HG03520 (cell line): ENCODE data around the gene RANBP1.

Source experiments
- ATAC-seq: cut with Tn5 transposase; IDR thresholded peaks from one replicate; pipeline ENCODE4 v1.9.1; 2021; ENCODE audit warnings: mild to moderate bottlenecking, moderate library complexity; ENCODE audit not compliant: unreplicated experiment

Gene RANBP1

DNA sequence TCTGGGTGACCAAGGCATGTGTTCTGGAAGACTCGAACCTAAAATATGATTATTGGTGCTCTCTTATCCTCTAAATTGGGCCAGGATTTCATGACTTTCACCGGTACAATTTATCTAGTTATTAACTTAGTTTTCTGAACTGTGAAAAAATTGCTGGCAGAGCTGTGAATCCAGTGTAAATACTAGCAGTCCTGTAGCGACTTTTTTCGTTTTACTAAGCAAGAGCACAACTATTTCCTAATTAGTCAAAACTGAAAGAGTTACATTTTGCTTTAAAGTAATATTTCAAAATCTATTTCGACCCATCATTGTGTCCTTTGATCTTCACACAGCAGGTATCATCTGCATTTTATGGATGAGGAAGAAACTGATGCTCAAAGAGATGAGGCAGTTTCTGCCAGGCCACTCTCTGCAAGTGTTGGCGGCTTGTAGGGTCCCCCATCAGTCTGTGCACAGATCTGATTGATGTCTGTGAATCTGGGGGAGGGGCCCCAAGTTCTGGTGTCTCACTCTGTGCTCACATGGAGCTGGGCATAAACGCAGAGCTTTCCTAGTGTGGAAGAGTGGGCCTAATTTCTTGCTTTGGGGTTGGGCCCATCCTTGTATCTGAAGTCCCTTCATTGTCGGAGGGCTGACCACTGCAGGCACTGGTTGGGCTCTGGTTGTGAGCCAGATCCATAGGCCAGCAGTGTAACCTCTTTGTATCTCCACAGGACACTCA, 2.6 kb downstream of the RANBP1 start:
- no peak for ATAC-seq

DNA sequence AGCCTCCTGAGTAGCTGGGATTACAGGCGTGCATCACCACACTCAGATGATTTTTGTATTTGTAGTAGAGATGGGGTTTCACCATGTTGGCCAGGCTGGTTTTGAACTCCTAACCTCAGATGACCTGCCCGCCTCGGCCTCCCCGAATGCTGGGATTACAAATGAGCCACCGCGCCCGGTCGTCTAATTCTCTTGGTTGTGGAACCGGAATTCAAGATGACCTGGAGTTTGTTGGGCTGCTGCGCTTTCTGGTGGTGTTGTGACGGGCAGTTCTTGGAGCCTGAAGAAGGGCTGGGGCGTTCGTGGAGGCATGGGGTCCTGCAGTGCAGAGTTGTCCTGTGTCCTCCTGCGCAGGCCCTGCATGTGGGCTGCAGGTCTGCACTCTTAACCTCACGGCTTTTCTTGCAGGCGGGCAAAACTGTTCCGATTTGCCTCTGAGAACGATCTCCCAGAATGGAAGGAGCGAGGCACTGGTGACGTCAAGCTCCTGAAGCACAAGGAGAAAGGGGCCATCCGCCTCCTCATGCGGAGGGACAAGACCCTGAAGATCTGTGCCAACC, 6.0 kb downstream of the RANBP1 start:
- no peak for ATAC-seq

DNA sequence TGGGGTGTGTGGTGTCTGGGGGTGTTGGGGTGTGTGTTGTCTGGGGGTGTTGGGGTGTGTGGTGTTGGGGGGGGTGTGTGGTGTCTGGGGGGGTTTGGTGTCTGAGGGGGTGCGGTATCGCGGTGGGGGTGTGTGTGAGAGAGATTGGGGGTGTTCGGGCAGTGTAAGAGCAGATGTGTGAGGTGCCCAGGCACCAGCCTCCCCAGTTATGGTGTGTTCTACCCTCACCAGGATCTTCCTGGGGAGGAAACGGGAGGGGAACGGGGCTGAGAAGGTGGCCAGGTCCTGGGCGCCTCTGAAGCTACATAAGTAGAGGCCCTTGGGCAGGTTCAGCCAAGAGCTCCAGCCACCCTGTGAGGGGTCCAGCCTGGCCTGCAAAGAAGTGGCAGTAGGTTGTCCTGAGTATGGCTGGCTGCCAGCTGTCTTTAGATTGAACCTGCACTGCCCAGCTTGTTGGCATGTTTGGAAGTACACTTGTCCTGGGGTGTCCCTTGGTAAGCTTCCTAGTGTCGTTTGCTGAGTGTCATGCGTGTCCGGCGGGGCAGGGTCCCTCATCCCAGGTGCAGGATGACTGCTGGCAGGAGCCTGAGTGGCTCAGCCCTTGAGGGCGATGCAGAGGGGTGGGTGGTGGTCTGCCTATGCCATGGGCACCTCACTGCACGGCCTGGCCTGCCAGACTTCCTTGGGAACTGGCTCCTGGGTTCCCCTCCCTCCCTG, 7.6 kb downstream of the RANBP1 start:
- no peak for ATAC-seq

DNA sequence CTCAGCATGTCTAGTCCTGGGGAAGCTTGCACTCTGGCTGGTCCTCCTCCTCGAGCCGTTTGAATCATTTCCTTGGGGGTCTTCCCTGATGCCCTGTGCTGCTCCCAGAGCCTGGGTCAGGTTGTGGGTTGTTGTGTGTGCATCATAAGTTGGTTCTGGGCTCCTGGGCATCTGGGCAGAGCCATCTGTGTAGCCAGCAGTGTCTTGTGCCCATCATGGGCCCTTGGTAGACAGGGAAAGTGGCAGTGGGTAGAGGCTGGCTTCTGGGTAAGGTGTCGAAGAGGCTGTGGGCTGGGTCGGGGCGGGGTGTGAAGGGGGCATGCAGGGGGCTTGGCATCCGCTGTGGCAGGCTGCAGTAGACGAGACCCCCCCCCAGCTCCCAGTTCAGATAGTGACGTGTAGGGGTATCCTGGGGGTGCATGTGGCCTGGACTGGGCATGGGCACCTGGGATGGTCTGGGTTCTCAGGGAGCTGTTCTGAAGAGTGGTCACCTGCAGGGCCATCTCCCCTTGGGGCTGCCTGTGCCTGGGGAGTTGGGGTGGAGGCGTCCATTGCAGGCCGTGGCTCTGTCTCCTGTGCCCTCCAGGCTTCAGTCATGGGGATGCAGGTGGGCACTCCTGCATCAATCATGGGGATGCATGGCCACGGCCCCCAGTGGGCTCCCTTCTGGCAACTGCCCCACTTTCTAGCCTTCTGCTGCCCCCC, 8.3 kb downstream of the RANBP1 start:
- ATAC-seq = no peak

DNA sequence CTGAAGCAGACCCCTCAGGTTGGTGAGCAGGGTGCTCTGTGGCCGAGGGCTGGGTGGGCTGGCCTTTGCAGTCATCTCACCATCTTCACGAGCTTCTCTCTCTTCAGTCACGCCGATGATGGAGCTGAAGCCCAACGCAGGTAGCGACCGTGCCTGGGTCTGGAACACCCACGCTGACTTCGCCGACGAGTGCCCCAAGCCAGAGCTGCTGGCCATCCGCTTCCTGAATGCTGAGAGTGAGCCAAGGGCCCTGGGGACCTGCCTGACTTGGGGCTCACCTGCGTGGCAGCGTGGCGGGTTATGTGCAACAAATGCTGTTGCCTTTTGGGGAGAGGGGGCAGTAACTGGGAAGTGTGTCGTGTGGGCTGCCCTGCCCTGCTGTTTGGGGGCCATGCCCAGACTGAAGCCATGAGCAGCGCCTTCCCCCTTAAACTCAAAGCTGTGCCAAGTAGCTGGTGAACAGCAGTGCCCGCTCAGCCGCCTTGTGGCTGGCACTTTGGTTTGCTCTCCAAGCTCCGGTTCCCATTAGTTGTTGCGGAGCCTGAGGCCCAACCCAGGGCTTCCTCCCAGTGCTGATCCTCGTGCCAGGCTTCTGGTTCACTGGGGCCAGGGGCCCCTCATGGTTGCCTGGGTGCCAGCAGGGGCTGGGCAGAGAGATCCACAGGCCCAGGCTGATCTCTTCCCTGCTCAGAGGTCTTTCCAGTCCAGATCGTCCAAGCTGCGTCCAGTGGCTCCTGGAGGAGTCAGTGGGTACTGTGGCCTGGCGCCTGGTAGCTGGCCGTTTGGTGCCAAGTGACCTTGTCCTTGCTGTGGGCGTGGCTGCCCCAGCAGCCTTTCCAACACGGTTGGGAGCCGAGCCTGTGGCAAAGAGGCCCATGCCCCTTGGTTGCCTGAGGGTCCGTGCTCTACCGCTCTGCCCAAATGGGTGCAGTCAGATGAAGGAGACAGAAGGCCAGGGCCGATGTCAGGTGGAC, 9.6 kb downstream of the RANBP1 start:
- no peak for ATAC-seq

DNA sequence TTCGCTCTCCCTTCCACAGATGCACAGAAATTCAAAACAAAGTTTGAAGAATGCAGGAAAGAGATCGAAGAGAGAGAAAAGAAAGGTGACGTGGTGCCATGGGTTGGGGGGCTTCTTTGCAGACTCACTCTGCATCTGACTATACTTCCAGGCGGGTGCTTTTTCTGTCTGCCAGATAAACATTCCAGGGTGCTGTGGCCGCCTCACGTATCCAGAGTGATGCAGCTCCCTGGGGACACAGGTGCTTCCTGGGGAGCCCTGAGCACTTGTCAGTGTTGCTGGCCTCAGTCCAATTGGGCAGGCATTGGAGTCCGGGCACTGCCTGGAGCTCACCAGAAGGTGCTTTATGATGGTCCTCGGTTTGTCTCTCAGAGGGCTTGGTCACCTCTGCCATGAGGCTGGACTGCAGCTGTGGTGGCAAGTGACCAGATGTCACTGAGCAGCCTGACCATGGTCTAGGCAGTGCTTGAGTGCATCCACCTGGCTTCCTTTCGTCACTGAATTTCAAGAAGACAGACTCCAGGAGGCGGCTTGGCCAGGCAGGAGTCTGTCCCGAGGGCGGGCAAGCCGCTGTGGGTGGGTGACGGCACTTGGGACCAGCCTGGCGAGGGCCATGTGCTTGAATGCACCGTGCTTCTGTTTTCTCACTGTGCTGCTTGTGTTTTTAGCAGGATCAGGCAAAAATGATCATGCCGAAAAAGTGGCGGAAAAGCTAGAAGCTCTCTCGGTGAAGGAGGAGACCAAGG, 10.6 kb downstream of the RANBP1 start:
- no peak for ATAC-seq

DNA sequence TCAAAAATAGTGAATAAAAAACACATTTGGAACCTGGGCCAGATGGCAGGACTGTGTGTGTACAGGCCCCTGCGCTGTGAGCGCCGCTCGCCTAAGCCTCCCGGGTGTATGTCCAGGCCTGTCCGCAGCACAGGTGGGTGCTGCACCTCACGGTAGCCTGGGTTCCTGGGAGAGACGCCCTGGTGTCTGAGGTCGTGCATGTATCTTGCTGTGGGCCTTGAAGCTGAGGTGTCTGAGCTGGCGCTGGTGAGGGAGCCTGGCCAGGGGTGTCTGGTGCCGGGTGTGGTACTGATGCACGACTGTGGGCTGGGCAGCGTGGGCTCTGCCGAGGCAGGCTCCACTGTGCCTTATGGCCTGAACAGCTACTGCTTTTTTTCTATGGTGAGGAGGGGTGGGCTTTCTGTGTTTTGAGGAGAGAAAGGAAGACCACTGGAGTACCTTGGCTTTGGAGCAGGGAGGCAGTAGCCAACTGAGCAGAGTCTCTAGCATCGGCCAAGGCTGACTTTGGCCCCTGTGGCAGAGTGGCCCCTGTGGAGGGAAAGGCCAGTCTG, 11.5 kb downstream of the RANBP1 start:
- ATAC-seq = no peak

DNA sequence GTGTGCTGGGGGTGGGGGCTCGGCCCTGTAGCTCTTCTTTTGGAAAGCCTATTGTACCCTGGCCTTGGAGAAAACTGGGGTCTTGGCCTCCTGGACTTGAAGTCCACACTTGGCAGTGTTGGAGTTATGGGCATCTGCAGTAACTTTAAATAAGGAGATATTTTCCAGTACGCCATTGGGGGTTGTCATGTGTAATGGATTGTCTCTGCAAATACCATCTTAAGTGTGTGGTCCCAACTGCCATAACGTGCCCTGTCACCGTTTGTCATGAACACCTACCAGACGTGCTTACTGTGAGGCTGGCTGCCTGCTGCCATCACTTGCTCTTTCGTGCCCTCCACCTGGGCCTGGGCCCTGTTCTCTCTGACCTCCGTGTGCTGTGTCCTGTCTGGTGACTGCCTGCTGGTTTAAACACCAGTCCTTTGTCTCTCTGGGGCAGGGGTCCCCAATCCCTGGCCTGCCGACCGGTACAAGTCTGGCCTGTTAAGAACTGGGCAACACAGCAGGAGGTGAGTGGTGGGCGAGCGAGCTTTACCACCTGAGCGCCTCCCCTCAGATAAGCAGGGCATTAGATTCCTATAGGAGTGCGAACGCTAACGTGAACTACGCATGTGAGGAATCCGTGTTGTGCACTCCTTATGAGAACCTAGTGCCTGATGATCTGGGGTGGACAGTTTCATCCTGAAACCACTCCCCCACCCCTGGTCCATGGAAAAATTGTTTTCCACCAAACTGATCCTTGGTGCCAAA, 12.1 kb downstream of the RANBP1 start:
- no peak for ATAC-seq

DNA sequence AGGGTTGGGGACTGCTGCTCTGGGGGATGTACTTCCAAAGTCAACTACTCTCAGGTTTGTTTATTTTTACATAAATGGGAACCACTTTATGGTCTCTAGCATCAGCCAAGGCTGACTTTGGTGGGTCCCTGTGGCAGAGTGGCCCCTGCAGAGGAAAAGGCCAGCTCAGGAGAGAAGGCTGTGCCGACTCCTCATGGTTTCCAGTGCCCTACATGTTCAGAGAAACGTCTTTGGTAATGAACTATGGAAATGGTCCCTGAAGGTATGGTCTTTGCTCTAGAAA, 12.7 kb downstream of the RANBP1 start:
- ATAC-seq = no peak

DNA sequence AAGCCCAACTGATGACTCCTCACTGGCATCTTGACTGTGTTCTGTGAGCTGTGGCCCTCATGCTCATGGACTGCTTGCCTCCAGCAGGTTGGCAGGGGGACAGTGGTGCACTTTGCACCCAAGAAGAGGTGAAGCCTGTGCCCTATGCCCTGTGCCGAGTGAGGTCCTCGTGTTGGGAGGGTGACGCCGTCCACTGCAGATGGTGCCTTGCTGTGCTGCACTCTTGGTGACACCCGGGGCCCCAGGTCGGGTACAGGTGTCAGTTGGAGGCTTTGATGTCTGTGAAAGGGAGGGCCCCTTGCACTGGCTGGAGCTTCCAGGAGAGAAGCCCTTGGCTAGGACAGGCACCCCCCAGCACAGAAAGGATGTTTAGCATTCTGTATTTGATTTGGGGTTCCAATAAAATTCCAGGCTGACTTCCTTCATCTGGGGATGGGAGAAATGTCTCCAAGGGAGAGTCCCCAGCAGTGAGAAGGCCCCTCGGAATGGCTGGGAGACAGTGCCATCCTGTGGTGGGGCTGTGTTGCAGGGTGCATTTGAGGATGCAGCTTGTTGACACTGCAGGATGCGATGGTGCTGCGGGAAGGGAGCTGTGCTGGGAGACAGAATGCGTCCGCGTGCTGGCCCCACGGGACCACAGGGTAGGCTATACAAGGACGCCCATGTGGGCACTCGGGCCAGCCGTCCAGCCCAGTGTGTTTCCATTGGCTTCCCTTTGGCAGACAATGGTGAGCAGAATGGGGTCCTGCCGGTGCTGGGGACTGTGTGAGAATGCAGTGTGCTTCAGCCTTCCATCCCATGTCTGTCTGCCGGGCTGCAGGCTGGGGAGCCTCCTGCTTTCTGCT, 13.2 kb downstream of the RANBP1 start:
- no peak for ATAC-seq

DNA sequence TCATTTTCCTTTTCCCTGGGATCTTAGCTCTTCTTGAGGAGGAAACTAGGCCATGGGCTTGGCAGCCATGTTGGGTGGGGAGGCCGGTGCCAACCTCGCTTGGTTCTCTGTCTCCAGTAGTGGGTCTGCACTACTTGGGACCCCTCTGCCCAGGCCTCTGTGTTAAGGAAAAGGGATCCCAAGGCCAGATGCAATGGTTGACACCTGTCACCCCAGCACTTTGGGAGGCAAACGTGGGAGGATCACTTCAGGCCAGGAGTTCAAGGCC, 13.8 kb downstream of the RANBP1 start:
- ATAC-seq = no peak

DNA sequence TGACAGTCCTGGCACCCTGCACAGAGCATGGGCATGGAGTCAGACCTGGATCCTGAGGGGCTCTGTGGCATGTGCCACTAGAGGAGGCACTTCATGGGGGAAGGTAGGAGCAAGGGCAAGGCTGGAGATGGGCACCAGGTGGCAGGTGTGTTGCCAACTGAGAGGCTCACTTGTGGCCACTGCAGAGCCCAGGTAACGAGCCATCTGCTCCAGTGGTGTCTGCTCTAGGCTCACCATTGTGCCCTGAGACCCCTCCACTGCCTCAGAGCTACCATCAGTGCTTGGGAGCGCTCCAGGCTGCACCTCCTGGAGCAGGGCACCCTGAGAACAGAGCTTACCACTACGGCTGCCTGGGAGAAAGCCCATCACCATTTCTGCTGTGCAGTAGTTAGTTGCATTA, 14.4 kb downstream of the RANBP1 start:
- no peak for ATAC-seq

DNA sequence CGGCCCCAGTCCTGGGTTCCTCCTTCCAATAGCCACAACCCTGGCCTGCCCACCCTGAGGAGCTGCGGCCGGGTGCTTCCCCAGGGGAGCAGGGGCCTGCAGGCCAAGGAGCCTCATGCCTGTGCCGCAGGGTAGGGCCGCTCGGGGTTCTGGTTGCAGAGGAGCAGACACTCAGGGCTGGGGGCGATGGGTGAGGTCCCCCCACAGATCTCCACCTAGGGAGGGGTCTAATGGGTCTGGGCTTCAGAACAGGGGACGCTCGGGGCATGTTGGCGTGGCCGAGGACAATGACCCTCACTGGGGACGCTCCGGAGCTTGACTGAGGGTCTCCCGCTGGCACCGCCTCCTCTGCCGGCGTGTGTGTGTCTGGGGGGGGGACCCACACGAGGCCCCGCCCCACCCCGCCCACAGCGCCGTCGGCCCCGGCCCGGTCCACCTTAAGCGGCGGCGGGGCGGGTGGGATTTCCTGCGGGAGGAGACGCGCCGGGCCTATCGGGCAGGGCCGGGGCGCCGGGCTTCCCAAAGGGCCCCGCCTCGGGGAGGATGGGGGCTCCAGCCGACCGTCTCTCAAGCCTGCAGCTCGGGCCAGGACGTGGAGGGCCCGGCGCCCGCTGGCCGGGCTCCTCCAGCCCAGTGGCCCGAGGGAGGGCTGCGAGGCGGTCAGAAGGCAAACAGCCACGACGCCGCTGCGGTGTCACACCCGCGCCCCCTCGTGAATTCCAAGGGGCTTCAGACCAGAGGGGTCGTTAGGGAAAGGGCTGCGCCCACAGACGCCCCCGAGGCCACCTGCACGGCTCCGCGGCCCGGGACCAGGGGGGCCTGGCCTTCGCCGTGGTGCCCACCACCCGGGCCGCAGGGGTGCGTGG, 15.1 kb downstream of the RANBP1 start:
- peak; percentile 44 for ATAC-seq

DNA sequence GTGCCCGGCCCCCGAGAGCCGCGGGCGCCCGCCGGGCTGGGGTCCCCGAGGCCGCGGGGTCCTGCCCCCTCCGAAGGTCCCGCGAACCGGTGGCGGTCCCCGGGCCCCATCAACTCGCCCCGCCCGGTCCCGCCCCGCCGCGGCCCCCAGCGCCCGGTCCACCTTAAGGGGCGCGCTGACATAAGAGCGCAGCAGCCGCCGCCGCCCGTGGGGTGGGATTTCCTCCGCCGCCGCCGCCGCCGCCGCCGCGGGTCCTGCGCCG, 15.6 kb downstream of the RANBP1 start, which contains the start of gene ZDHHC8:
TSS of gene ZDHHC8 (plus strand) at position 208 of the 262 bp plus-strand sequence. CDS start 144 bp downstream, outside the sequence.
- ATAC-seq = no peak

DNA sequence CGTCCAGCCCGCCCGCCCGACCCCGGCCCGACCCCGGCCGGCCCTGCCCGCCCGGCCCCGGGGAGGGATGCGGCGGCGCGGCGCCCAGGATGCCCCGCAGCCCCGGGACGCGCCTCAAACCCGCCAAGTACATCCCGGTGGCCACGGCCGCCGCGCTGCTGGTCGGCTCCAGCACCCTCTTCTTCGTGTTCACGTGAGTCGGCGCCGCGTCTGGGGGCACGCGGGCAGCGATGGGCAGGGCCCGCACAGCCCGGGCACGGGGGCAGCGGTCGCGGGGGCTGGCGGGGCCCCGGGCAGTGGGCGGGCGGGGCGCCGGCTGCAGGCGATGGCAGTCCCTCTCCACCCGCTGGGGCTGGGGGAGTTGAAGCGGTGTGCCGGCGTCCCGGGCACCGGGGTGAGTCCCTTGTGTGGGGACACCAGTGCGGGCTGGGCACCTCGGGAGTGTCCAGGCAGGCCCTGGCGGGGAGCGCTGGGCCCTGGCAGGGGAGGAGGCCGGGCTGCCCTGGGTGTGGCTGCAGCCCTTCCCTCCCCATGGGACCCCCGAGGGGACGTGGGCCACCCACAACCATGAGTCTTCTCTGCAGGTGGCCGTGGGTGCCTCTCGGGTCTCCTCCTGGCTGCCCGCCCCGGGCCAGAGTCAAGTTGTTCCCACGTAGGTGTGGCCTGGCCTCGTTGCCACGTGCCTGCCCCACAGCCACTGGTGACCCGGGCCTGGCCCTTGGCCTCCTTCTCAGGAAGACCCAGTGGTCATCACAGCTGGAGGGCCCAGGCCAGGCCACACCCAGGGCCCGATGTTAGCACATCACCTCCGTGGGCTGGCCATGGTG, 16.2 kb downstream of the RANBP1 start:
- ATAC-seq = no peak

DNA sequence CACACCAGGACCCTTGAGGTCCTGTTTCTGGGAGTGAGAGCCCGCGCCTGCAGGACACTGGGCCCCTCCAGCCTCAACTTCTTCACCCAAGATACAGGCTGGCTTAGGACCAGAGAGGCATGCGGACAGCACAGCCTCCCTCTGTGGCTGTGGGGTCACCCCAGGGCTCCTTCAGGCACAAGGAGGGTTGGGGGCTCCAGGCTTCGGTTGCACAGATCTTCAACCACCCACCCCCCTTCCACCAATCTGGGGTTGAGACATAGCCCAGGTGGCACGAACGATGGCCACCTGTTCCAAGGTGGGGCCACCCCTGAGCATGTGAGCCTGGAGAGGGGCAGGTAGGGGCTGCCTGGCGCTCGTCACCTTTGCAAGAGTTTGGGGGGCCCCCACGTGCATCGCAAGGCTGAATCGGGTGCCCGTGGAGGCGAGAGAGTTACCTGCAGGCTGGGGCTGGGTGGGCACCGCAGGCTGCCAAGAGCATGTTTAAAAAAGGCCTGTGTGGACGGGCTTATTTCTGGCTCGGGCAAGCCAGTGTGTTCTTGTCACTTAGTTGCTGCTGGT, 16.9 kb downstream of the RANBP1 start:
- no peak for ATAC-seq
